ENCODE measurements around the gene LSAMP.

- TF ChIP-seq CTCF (conservative IDR thresholded peaks at IDR 0.05; ENCODE audit: low read depth, low read length) (no peak), EZH2 (IDR thresholded peaks at IDR 0.05; ENCODE audit: borderline replicate concordance, low read depth, low read length, poor library complexity, severe bottlenecking) (no peak)
Measured at GRCh38 chr3:116288485-116288884, 156.8 kb downstream of the LSAMP start.

Measured in A673 (cell line).